ENCODE results near the gene CENPT.
A peak's percentile ranks its signal among the peaks of the same experiment; 100 is the strongest.

The CENPT gene

DNA sequence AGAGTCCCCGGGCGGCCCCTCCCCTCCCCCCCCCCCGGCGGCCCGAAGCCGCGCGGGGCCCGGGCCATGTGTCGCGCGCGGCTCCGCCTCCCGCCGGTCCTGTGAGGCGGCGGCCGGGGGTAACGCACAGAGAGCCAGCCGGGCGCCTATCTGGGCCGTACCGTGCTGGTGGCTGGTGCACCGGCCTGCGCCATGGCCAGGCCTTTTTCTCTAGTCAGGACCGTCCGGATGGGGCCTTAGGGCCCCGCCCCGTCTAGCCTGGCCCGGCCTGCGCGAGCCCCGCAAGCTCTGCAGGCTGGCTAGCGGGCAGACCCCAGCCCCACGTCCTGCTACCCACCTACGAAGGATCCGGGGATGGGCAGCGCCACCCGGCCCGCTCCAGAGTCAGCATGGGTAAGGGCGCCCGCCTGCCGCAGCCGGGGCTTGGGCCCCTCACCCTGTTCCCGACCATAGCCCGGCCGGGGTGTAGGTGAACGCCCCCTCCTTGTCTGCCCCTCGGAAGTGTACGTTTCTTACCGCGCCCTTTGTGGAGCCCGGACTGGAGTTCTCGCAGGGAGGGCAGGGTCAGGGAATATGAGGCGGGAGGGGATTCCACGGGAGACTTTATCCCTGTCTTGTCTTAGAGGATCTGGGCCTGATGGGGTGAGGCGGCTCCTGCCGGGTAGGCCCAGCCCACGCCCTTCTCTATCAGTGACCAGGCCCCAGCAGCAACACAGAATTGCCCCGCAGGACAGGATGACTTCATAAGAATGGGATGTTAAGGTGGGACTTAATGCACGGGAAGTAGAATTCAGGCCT, at the start of gene CENPT:
Gene CENPT, minus strand, starts transcription at position 630 of the 798 bp plus-strand sequence. CDS start 13,834 bp downstream, outside the sequence.
- peak; percentile 16 for DNase-seq

DNA sequence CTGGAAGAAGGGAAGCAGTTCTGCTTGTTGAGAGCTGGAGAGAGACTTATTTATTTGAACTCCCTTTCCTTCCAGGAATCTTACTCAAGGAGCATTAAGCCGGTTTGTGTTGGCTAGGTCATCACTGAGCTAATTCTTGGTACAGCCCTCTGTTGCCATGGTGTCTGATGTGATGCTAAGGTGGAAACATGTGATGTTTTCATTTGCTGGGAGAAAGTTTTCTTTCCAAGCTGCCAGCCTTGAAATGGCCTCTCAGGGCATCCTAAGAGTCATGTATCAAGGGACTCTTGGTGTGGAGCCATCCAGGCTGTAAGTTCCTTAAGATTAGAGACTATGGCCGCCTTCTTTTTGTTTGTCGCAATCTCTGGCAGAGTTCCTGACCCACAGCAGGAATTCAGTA, 49.7 kb upstream of the CENPT start:
- DNase-seq, result no peak

GRCh38 chr16:67893743-67894399, 46.4 kb upstream of the CENPT start:
- DNase-seq, result no peak

DNA sequence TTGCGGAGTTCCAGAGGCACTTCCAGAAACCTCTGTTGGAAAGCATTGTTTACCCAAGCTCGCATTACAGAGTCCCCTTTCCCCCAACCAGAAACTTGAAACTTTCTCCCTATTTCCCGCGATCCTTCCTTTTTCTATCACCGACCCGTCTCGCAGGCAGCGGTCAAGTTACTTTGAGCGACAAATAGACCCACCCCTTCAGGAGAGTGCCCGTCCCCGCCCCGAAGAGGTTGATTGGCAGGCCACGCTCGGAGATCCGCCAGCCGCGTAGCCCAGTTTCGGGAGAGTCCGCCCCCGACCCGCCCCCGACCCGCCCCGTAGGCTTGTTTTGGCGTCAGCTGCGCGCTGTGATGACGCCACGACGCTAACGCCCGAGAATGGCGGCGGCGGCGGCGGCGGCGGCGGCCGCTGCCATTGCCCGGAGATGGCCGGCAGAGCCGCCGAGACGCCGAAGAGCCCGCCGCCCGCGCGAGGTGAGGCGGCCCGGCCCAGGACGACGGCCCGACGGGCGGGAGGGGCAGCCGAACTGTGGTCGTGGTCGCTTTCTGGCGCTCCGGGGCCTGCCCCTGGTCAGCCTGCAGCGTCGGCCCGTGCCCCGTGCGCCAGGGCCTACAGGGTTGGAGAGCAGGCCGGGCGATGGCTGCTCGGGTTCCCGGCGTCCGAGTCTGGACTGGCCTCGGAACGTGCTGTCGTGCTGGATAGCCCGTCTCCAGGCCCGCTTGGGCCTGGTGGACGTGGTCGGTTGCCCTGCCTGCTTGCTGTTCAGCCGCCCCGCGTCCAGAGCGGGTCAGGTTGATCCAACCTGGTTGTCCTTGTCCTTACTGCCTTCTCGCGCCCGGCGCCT, 45.6 kb upstream of the CENPT start, which contains the start of gene PSKH1:
Gene PSKH1, plus strand, starts transcription at position 356 of the 844 bp plus-strand sequence. CDS start 15,496 bp downstream, outside the sequence.
- peak; percentile 94 for DNase-seq

DNA sequence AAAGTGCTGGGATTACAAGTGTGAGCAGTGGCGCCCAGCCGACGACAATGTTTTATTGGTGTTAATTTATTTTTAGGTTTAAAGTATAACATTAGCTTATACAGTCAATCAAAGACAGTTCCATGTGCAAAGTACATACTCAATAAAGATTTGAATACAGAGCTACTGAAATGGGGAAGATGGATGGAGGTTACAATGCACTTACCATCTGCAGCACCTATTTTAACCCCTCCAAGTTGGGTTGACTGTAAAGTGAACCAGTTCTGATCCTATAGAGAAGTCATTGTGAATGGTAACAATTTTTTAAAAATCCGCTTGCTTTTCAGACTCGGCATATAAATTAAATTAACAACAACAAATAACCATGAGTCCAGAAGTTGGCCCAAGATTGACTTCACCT, 44.9 kb upstream of the CENPT start:
- DNase-seq, result no peak

DNA sequence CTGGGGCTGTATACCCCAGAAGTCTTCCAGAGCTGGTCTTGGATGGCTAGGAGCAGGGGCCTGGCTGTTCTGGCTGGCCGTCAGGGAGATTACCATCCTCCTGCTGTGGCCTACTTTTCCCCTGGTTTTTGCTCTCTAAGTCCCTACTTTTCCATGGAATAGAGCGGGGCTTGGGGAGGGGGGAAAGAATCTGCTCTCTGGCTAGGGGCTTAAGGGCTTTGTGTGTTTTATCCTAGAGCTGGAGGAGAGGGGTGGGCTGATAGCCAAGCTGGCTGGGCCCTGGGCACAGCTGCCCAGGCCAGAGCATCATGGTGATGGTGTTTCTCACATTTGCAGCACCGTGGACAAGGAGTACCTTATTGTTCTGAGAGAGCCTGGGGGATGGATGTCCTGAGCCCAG, 40.8 kb upstream of the CENPT start:
- DNase-seq, result no peak

DNA sequence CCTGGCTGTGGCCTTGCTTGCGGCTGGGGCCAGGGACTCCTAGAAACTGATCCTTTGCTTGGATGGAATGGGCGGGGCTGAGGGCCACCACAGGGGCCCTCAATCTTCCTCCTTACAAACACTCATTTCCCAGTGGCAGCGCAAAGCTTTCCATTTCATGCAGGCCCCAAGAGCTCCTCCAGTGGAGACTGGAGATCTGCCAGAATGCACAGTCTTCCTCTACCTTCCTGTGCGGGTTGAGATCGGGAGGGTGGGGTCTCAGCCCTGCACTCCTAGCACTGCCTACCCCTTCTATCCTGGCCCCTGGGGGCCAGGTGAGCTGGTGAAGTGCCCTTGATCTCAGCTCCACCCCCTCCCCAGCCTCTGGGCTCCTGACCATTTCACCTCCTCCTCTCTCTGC, 38.9 kb upstream of the CENPT start:
- no peak for DNase-seq

DNA sequence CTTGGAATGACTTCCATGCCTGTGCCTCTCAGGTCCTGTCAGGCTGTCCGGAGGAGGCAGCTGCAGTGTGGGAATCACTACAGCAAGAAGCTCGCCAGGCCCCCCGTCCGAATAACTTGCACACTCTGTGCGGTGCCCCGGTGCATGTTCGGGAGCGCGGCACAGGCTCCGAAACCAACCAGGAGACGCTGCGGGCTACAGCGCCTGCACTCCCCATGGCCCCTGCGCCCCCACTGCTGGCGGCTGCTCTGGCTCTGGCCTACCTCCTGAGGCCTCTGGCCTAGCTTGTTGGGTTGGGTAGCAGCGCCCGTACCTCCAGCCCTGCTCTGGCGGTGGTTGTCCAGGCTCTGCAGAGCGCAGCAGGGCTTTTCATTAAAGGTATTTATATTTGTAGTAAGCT, 38.5 kb upstream of the CENPT start:
- no peak for DNase-seq

DNA sequence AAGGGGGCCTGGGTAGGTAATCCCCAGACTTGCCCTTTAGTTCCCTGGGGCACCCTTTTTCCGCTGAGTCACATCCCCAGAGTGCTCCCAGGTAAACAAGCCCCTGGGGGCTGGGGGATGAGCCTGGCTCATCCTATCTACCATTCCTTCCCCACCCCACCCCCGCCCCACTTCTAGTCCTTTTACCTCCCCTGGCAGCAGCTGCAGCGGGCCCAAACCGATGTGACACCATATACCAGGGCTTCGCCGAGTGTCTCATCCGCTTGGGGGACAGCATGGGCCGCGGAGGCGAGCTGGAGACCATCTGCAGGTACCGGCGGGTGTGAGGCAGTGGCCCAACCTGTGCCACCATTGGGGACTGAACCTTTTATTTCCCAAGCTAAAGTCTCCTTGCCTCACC, 38.1 kb upstream of the CENPT start:
- DNase-seq, result no peak

DNA sequence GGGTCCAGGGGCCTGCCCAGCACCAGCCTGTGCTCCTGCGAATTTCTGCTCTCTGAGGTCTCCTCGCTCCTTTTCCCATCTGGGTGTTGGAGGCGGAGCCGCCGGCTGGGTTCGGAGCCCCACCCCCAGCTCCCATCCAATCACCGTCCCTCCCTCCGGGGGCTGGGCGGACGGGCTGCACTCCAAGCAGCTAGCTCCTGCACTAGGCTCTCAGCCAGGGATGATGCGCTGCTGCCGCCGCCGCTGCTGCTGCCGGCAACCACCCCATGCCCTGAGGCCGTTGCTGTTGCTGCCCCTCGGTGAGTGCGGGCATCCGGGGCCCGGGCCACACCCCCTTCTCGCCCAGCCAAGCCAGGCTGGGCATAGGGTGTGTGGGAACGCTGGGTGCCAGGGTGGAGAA, 37.2 kb upstream of the CENPT start, which contains the start of gene NRN1L:
Gene NRN1L, plus strand, starts transcription at position 202 of the 400 bp plus-strand sequence. Its CDS starts 19 bp downstream, at position 221.
- DNase-seq, result no peak

GRCh38 chr16:67883872-67884261, 36.4 kb upstream of the CENPT start:
- peak; percentile 61 for DNase-seq

- DNase-seq, result no peak
These were observed 35.8 kb upstream of the CENPT start for GRCh38 chr16:67883146-67883871.

DNA sequence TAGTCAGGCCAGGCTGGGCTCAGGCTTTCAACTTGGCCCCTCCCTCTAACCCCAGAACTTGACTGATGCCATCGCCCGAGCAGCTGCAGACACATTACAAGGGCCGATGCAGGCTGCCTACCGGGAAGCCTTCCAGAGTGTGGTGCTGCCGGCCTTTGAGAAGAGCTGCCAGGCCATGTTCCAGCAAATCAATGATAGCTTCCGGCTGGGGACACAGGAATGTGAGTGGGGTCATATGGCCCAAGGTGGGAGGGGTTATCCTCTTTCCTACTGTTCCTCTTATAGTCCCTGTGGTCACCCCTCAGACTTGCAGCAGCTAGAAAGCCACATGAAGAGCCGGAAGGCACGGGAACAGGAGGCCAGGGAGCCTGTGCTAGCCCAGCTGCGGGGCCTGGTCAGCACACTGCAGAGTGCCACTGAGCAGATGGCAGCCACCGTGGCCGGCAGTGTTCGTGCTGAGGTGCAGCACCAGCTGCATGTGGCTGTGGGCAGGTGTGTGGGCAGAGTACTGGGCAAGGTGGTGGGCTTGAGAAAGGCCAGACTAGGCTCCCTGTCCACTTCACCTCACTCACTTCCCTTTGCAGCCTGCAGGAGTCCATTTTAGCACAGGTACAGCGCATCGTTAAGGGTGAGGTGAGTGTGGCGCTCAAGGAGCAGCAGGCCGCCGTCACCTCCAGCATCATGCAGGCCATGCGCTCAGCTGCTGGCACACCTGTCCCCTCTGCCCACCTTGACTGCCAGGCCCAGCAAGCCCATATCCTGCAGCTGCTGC, 35.1 kb upstream of the CENPT start:
- no peak for DNase-seq

DNA sequence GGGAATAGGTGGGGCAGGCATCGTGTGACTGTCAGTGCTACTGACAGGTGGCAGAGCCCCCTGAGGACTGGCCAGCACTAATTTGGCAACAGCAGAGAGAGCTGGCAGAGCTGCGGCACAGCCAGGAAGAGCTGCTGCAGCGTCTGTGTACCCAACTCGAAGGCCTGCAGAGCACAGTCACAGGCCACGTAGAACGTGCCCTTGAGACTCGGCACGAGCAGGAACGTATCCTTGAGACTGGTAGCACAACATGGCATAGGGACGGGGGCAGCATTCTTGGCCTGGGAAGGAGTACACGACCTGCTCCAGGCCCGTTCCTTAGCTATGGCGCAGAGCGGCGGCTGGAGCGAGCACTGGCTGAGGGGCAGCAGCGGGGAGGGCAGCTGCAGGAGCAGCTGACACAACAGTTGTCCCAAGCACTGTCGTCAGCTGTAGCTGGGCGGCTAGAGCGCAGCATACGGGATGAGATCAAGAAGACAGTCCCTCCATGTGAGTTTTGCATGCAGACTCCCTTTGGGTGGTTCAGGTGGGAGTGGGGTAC, 34.2 kb upstream of the CENPT start:
- no peak for DNase-seq

DNA sequence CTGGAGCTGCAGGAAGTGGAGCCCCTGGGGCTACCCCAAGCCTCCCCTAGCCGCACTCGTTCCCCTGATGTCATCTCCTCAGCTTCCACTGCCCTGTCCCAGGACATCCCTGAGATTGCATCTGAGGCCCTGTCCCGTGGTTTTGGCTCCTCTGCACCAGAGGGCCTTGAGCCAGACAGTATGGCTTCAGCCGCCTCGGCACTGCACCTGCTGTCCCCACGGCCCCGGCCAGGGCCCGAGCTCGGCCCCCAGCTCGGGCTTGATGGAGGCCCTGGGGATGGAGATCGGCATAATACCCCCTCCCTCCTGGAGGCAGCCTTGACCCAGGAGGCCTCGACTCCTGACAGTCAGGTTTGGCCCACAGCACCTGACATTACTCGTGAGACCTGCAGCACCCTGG, 33.1 kb upstream of the CENPT start:
- DNase-seq, result no peak

DNA sequence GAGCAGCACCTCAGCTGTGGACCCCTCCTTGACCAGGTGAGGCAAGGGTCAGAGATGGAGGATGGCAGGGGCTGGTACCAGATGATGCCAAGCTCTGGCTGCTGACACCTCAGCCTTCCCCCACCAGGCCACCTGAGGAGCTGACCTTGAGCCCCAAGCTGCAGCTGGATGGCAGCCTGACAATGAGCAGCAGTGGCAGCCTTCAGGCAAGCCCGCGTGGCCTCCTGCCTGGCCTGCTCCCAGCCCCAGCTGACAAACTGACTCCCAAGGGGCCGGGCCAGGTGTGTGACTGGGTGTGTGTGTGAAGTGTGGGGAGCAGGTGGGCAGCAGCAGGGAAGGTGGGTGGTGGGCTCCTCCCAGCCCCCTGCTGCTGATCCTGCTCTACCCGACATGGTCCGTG, 32.4 kb upstream of the CENPT start:
- no peak for DNase-seq

GRCh38 chr16:67879462-67879861, 32.0 kb upstream of the CENPT start:
- no peak for DNase-seq

- DNase-seq, result no peak
These were observed 31.4 kb upstream of the CENPT start for GRCh38 chr16:67878846-67879245.

DNA sequence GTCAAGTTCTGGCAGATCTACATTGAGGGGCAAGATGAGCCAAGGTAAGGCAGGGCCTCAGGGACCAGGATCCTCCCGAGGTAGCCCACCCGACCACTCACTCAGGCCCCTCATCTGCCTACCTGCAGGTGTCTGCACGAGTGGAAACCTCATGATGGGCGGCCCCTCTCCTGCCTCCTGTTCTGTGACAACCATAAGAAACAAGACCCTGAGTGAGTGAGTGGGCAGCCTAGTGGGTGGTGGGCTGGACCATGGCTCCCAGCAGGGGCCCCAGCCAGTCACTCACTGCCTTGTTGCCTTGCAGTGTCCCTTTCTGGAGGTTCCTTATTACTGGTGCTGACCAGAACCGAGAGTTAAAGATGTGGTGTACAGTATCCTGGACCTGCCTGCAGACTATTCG, 30.7 kb upstream of the CENPT start:
- DNase-seq, result no peak

GRCh38 chr16:67877064-67877463, 29.6 kb upstream of the CENPT start:
- DNase-seq, result no peak

GRCh38 chr16:67874372-67874771, 26.9 kb upstream of the CENPT start:
- DNase-seq, result no peak
